ENCODE measurements around the gene PAPPA2. TPM values are rescaled to one million over a fixed set of nuclear protein-coding genes. Genes with fewer than 3 reads are reported as not detected.
"Not testable (repeated sequence)": the region's sequence is repeated elsewhere in the genome, so short reads cannot be mapped to it uniquely, and the experiment has no call there.

PAPPA2 gene
- total RNA-seq, 4 donors from 2014 or later: 0.07 to 0.97 (median 0.14) TPM

DNA sequence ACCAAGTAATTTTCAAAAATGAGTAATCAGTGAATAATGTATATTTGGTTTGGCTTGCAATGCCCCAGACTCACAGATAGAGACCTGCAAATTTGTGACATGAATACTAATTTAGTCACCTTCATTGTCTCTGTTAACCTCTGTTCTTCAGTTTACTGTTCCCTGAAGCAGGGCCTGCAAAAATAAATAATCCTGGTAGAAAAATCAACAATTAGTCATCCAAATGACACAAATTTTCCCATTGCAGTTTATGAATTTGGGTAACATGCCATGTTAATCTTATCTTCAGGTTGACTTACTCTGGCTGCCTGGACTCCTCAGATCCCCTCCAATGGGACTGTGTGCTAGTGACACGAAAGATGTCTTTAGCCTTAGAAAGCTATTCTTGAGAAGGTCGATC lies 289.5 kb downstream of the PAPPA2 start:
- intact Hi-C loops (cut with DNase I; ENCODE audit: low total_unique reads): no loop called here
- no peak overlapping the region for H3K4me3 ChIP-seq (ENCODE audit: low read depth, poor library complexity, severe bottlenecking)
- DNase-seq (ENCODE audit: low spot score in 2 of 2): no peak
- TF ChIP-seq POLR2A (IDR thresholded peaks at IDR 0.05) (no peak), CTCF (IDR thresholded peaks at IDR 0.05) (no peak)
- 82 to 95% methylated on average over 2 of the region's 2 CpGs for WGBS, 2 donors

DNA sequence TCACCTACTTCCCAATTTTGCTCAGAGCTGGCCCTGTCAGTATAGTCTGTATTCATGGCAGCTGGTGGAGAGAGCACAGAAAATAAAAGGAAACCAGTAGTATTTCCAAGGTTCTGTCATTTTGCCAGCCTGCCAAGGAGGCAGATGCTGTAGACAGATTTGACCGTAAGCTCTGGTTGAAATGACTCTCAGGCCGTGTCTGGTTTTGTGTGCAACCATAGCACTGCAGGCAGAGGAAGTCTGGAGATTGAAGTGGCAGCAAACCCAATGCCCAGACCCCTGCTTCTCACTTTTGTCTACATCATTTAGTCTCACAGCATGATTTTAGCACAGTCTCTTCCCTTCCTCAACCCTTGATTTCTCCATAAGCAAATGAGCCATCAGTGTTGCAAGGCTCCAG lies 291.7 kb downstream of the PAPPA2 start:
- TF ChIP-seq CTCF (IDR thresholded peaks at IDR 0.05) (no peak), POLR2A (IDR thresholded peaks at IDR 0.05) (no peak)
- 57 to 80% methylated on average over 2 of the region's 2 CpGs for WGBS, 2 donors
- intact Hi-C loops (cut with DNase I; ENCODE audit: low total_unique reads): no loop called here
- H3K4me3 ChIP-seq (ENCODE audit: low read depth, poor library complexity, severe bottlenecking): no peak overlapping the region
- DNase-seq (ENCODE audit: low spot score in 2 of 2): no peak

- DNase-seq (ENCODE audit: low spot score in 2 of 2); intact Hi-C loops (cut with DNase I; ENCODE audit: low total_unique reads); H3K4me3 ChIP-seq (ENCODE audit: low read depth, poor library complexity, severe bottlenecking): not testable (repeated sequence)
- WGBS, 2 donors: 91 to 92% methylated on average over 8 of the region's 8 CpGs
Observed at GRCh38 chr1:176756817-176757216, 293.8 kb downstream of the PAPPA2 start.

GRCh38 chr1:176765608-176766007 lies 302.6 kb downstream of the PAPPA2 start:
- TF ChIP-seq POLR2A (IDR thresholded peaks at IDR 0.05) (no peak), CTCF (IDR thresholded peaks at IDR 0.05) (no peak)
- WGBS, 2 donors: 86 to 93% methylated on average over 2 of the region's 2 CpGs
- no peak for DNase-seq (ENCODE audit: low spot score in 2 of 2)

DNA sequence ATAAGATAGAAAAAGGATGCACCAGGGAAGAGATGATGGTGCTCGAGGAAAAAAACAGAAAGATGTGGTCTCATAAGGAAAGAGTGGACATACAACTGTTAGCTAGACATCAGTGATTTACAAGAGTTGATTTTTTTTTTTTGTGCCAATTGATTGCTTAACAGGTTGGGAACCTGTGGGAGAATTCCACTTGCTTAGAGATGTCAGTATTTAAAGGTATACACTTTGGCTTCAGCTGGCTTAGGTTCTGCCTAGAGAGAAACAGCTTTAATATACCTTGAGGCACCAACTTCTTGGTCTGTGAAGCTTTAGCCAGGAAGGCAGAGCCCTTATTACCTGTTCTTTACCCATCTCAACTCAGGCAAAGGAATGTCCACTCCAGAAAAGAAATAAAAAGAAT lies 303.8 kb downstream of the PAPPA2 start:
- H3K4me3 ChIP-seq (ENCODE audit: low read depth, poor library complexity, severe bottlenecking): no peak overlapping the region
- intact Hi-C loops (cut with DNase I; ENCODE audit: low total_unique reads): no loop called here
- WGBS, 2 donors: 85 to 86% methylated on average over 1 of the region's 1 CpG
- no peak for DNase-seq (ENCODE audit: low spot score in 2 of 2)
- no peak for TF ChIP-seq POLR2A (IDR thresholded peaks at IDR 0.05)
- no peak for TF ChIP-seq CTCF (IDR thresholded peaks at IDR 0.05)

More at GRCh38 chr1:176765608-176766007, 302.6 kb downstream of the PAPPA2 start:
- H3K4me3 ChIP-seq (ENCODE audit: low read depth, poor library complexity, severe bottlenecking): no peak overlapping the region
- intact Hi-C loops (cut with DNase I; ENCODE audit: low total_unique reads): no loop called here

- WGBS, 2 donors: 63 to 75% methylated on average over 7 of the region's 7 CpGs
- no peak overlapping the region for H3K4me3 ChIP-seq (ENCODE audit: low read depth, poor library complexity, severe bottlenecking)
- intact Hi-C loops (cut with DNase I; ENCODE audit: low total_unique reads): no loop called here
- DNase-seq (ENCODE audit: low spot score in 2 of 2): no peak
- TF ChIP-seq CTCF (IDR thresholded peaks at IDR 0.05) (no peak), POLR2A (IDR thresholded peaks at IDR 0.05) (no peak)
Observed at GRCh38 chr1:176767714-176768136, 304.8 kb downstream of the PAPPA2 start.

All from lower leg skin (tissue), 4 donors.